ENCODE measurements around the gene FAM151B.
"Not testable (repeated sequence)": the region's sequence is repeated elsewhere in the genome, so short reads cannot be mapped to it uniquely, and the experiment has no call there.

Gene FAM151B

GRCh38 chr5:80503641-80504040 lies 15.7 kb downstream of the FAM151B start:
- DNase-seq (ENCODE audit: low read depth) = no peak

- DNase-seq (ENCODE audit: low read depth) = no peak
Observed at GRCh38 chr5:80504833-80505232, 16.9 kb downstream of the FAM151B start.

- no peak for DNase-seq (ENCODE audit: low read depth)
Observed at GRCh38 chr5:80507663-80508062, 19.8 kb downstream of the FAM151B start.

- no peak for DNase-seq (ENCODE audit: low read depth)
Observed at GRCh38 chr5:80508844-80509243, 20.9 kb downstream of the FAM151B start.

GRCh38 chr5:80509362-80509761 lies 21.5 kb downstream of the FAM151B start:
- DNase-seq (ENCODE audit: low read depth) = no peak

GRCh38 chr5:80516826-80517225 lies 28.9 kb downstream of the FAM151B start:
- DNase-seq (ENCODE audit: low read depth) = peak; percentile 87

DNA sequence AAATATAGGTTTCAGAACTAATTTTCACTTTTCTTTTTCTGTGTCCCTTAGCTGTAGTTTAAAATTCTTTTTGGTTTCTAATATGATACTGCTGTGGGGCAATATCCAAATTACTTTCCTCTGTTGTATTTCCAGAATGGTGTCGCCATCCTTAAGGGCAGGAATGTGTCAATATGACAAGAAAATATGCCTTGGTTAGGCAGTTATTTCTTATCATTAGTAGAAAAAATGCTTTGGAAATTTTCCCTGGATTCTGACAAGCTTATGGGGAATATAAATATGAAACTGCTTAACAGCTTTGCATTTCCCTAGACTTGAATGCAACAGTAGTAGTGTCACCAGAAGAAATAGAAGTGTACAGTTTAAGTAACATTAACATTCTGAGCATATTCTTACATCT lies 52.8 kb downstream of the FAM151B start:
- no peak for DNase-seq (ENCODE audit: low read depth)

- DNase-seq (ENCODE audit: low read depth) = no peak
Observed at GRCh38 chr5:80541392-80541791, 53.5 kb downstream of the FAM151B start.

DNA sequence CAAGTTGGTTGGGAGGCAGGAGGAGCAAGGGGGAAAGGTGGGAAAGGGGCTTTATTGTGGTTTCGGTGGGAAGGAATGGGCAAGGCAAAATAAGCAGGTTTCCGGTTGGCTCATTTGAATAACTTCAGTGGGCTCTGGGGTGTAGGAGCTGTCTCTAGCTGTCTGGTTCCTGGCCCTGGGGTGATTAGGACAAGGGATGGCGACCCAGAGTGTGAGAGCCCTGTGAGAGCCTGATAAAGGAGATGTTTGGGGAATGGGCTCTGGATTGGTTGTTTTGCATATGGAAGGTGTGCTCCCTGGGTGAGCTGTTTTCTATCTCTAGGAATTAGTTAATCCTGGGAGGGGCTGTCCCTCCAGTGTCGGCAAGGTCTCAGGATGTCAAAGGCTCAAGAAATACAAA lies 66.7 kb downstream of the FAM151B start:
- DNase-seq (ENCODE audit: low read depth) = no peak

DNA sequence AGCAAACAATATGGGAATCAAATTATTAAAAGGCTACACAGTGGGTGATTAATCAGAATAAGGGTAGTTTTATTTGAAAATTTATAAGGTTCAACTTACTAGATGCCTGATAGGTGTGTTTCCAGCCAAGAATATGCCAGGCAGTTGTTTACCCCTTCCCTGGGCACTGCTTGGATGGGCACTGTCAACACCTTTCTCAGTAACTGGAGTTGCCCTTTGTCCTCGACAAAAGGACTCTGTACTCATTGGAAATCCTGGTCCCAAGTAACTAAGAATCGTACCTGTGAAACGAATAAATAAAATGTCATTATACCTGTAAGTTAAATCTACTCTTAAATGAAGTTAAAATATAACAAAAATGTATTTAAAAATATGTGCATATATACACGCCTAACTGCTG lies 67.2 kb downstream of the FAM151B start:
- no peak for DNase-seq (ENCODE audit: low read depth)

DNA sequence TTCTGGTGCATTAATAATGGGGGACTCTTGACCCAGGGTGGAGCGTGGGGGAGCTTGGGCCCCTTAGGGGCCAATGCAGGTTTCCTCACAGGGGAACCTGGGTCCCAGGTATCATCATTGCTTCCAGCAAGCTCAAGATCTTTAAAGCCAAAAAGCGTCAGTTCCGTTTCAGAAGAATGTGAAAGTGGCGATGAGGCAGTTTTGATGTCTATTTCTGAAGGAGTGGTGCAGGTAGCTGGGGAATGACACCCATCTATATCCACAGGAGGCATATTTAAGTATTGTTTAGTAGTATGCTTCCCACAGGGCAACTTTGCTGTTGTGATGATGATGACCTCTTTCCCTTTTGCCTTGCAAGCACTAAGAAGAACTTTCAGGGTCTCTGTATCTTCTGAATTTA lies 71.3 kb downstream of the FAM151B start:
- no peak for DNase-seq (ENCODE audit: low read depth)

GRCh38 chr5:80565330-80565729 lies 77.4 kb downstream of the FAM151B start:
- no peak for DNase-seq (ENCODE audit: low read depth)

GRCh38 chr5:80566711-80567259 lies 78.9 kb downstream of the FAM151B start:
- no peak for DNase-seq (ENCODE audit: low read depth)

GRCh38 chr5:80568251-80568650 lies 80.4 kb downstream of the FAM151B start:
- DNase-seq (ENCODE audit: low read depth) = no peak

- DNase-seq (ENCODE audit: low read depth) = no peak
Observed at GRCh38 chr5:80569086-80569960, 81.4 kb downstream of the FAM151B start.

DNA sequence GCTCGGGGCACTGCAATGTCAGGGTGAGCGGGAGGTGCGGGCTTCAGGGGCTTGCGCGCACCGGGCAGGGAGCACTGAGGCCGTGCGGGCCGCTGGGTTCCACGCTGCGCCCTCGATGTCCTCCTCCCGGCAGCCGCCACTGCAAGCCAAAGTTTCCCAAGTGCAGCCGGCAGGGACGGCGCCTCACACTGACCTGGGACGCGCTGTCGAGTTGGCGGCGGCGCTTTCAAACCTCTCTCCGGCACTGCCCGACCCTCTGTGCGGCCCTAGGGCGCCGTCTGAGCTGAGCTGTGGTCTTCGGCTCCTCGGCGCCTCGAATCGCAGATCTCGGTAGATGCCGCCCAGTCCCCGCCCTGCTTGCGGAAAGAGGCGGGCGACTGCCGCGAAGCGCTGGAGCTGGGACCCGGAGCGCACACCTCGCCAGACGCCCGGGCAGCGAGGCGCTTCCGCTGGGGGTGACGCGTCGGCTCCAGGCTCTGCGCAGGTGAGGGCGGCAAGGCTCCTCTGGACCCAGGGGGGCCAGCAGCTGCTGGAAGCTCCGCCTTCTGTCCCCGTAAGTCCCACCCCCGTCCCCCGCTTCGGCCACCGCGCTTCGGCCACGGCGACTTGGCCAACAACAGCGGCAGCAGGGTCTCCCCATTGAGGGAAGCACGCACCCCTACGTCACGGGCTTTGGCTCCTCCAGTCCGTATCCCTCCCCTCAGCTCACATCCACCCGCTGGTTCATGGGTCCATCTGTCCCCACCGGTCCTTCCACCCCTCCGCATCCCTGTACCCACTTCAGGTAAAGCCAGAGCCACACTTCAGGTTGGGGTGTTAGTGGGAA lies 82.3 kb downstream of the FAM151B start, which contains the start of gene ANKRD34B:
TSS of gene ANKRD34B (minus strand) at position 320 of the 826 bp plus-strand sequence. CDS start 10,261 bp downstream, outside the sequence.
- DNase-seq (ENCODE audit: low read depth) = no peak

DNA sequence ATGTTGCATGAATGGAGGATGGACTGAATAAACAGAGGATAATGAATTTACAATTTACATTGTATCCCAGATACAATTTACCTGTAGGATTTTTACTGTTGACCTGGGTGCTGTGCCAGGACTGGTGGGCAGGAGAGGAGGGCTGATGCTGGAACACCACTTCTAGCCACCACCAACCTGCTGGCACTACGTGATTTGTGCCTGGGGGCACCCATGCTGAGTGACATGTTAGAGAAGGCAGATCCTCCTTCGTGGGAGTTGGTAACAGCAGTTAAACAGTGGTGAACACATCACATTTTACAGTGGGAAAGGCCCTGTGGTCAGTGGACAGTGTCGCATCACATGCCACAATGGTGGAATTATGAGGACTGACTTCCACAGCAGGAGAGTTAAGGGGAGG lies 85.2 kb downstream of the FAM151B start:
- DNase-seq (ENCODE audit: low read depth) = no peak

- no peak for DNase-seq (ENCODE audit: low read depth)
Observed at GRCh38 chr5:80576383-80576782, 88.5 kb downstream of the FAM151B start.

DNA sequence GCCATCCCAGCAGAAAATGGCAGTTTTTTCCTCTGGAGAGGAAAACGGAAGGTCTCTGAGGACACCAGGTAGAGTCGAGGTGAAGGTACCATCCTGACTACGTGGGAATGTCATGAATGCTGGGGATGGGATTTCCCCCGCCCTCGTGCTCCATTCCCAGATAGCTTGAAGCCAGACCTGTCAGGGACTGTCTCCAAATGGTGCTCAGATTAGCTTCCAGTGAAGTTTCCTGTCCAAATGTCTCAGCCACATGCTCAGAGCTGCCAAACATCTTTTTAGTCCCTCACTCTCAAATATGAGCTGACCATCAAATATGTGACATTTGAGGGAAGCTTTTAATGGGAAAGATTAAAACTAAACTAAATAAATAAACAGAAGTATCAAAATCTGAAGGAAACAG lies 89.8 kb downstream of the FAM151B start:
- no peak for DNase-seq (ENCODE audit: low read depth)

DNA sequence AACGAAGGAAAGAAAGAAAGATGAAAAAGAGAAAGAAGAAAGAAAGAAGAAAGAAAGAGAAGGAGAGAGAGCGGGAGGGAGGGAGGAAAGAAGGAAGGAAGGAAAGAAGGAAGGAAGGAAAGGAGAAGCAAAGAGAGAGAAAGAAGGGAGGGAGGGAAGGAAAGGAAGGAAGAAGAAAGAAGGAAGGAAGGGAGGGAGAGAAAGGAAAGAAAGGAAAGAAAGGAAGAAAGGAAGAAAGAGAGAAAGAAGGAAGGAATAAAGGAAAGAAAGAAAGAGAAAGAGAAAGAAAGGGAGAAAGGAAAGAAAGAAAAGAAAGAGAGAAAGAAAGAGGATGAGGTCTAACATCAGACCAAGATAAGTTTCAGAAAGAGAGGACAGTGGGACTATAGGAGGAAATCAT lies 91.2 kb downstream of the FAM151B start:
- DNase-seq (ENCODE audit: low read depth) = no peak

- DNase-seq (ENCODE audit: low read depth) = not testable (repeated sequence)
Observed at GRCh38 chr5:80580291-80580690, 92.4 kb downstream of the FAM151B start.

DNA sequence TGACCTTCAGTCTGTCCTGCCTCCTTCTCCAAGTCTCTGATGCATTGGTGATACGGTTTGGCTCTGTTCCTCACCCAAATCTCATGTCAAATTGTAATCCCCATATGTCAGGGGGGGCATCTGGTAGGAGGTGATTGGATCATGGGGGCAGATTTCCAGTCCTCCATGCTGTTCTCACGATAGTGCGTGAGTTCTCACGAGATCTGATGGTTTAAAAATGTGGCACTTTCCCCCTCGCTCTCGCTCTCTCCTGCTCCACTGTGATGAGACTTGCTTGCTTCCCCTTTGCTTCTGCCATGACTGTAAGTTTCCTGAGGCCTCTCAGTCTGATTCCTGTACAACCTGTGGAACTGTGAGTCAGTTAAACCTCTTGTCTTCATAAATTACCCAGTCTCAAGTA lies 96.9 kb downstream of the FAM151B start:
- no peak for DNase-seq (ENCODE audit: low read depth)
